Liver (tissue), 9 donors: ENCODE measurements around the gene HCRT. TPM values are rescaled to one million over a fixed set of nuclear protein-coding genes. Genes with fewer than 3 reads are reported as not detected.
A peak's percentile ranks its signal among the peaks of the same experiment; 100 is the strongest.

Experiments
- DNase-seq: peaks from one replicate; pipeline ENCODE4 v3.0.0-alpha.2; 2017; ENCODE audit warnings: low spot score
- H3K27ac ChIP-seq, 2 donors: one replicate each; pipeline ENCODE4 v1.7.0; 2013; ENCODE audit warnings: inconsistent platforms in 2 of 2, low read length in 2 of 2, control low read depth in 1 of 2, low read depth in 1 of 2, mild to moderate bottlenecking in 1 of 2
- H3K27me3 ChIP-seq, 4 donors: one replicate each; pipeline versions ENCODE4 v1.6.1 to v1.7.0; 2013; ENCODE audit warnings: low read length in 3 of 4, inconsistent platforms in 1 of 4, mild to moderate bottlenecking in 1 of 4, moderate library complexity in 1 of 4; ENCODE audit not compliant: control insufficient read depth in 4 of 4, insufficient read depth in 4 of 4
- H3K36me3 ChIP-seq, 4 donors: one replicate each; pipeline versions ENCODE4 v1.6.1 to v1.7.0; 2013; ENCODE audit warnings: low read length in 3 of 4, mild to moderate bottlenecking in 3 of 4, low read depth in 1 of 4, moderate library complexity in 1 of 4; ENCODE audit not compliant: control insufficient read depth in 4 of 4, insufficient read depth in 3 of 4
- H3K4me1 ChIP-seq, 4 donors: one replicate each; pipeline versions ENCODE4 v1.6.1 to v1.7.0; 2013; ENCODE audit warnings: low read length in 3 of 4, mild to moderate bottlenecking in 3 of 4, moderate library complexity in 1 of 4; ENCODE audit not compliant: control insufficient read depth in 4 of 4, insufficient read depth in 4 of 4
- H3K4me3 ChIP-seq, 3 donors: one replicate each; pipeline versions ENCODE4 v1.6.1 to v1.7.0; 2013; ENCODE audit warnings: low read length in 3 of 3, control low read depth in 1 of 3, low read depth in 1 of 3, mild to moderate bottlenecking in 1 of 3
- H3K9ac ChIP-seq, 2 donors: one replicate each; pipeline ENCODE4 v1.7.0; 2013; ENCODE audit warnings: low read length in 2 of 2, mild to moderate bottlenecking in 2 of 2, moderate library complexity in 2 of 2, control low read depth in 1 of 2, low read depth in 1 of 2
- H3K9me3 ChIP-seq, 4 donors: one replicate each; pipeline versions ENCODE4 v1.6.1 to v1.7.0; 2013; ENCODE audit warnings: low read length in 3 of 4; ENCODE audit not compliant: control insufficient read depth in 4 of 4
- EGR1 ChIP-seq, 2 donors: IDR thresholded peaks; 2 replicates each; pipeline ENCODE4 v1.6.1; 2016 to 2018; ENCODE audit warnings: antibody characterized with exemption in 2 of 2, low read depth in 2 of 2
- FOXA1 ChIP-seq: IDR thresholded peaks from 2 replicates; pipeline ENCODE4 v1.6.1; 2016; ENCODE audit warnings: antibody characterized with exemption
- FOXA2 ChIP-seq: IDR thresholded peaks from 2 replicates; pipeline ENCODE4 v1.6.1; 2016; ENCODE audit warnings: antibody characterized with exemption
- GABPA ChIP-seq, 2 donors: IDR thresholded peaks in 1 of 2; conservative IDR thresholded peaks in 1 of 2; 2 replicates each; pipeline ENCODE4 v1.6.1; 2016; ENCODE audit warnings: antibody characterized with exemption in 2 of 2, mild to moderate bottlenecking in 1 of 2, moderate library complexity in 1 of 2
- HNF4A ChIP-seq, 2 donors: conservative IDR thresholded peaks; 2 replicates each; pipeline ENCODE4 v1.6.1; 2016; ENCODE audit warnings: antibody characterized with exemption in 2 of 2, mild to moderate bottlenecking in 2 of 2
- HNF4G ChIP-seq: IDR thresholded peaks from 2 replicates; pipeline ENCODE4 v1.6.1; 2016; ENCODE audit warnings: antibody characterized with exemption
- JUND ChIP-seq, 2 donors: IDR thresholded peaks; 2 replicates each; pipeline ENCODE4 v1.6.1; 2016; ENCODE audit warnings: antibody characterized with exemption in 2 of 2
- RAD21 ChIP-seq, 2 donors: IDR thresholded peaks; 2 replicates each; pipeline ENCODE4 v1.6.1; 2016; ENCODE audit warnings: antibody characterized with exemption in 2 of 2, mild to moderate bottlenecking in 2 of 2
- RXRA ChIP-seq, 2 donors: IDR thresholded peaks; 2 replicates each; pipeline ENCODE4 v1.6.1; 2017 to 2018; ENCODE audit warnings: antibody characterized with exemption in 2 of 2, mild to moderate bottlenecking in 1 of 2
- SP1 ChIP-seq: IDR thresholded peaks from 2 replicates; pipeline ENCODE4 v1.6.1; 2018; ENCODE audit warnings: antibody characterized with exemption, mild to moderate bottlenecking
- TAF1 ChIP-seq: conservative IDR thresholded peaks from 2 replicates; pipeline ENCODE4 v1.6.1; 2016; ENCODE audit warnings: antibody characterized with exemption, mild to moderate bottlenecking
- YY1 ChIP-seq: IDR thresholded peaks from 2 replicates; pipeline ENCODE4 v1.6.1; 2016; ENCODE audit warnings: antibody characterized with exemption, mild to moderate bottlenecking
- WGBS: extraction: QIAGEN DNeasy Blood & Tissue Kit; methylation state at CpG from one replicate; pipeline ENCODE4 v1.1.7; 2013; 5-methylcytosine and 5-hydroxymethylcytosine counted together
- polyA plus RNA-seq, 2 donors: library from polyadenylated mRNA; stranded (reverse) in 1 of 2; unstranded in 1 of 2; fragments of 200-250 nt in 1 of 2; fragments of >200 nt in 1 of 2; fragmentation: Nextera tagmentation in 1 of 2; extraction: Ambion mirVana in 1 of 2; gene quantifications; one replicate each; pipeline versions ENCODE4 v1.2.1 to v1.2.3, GENCODE V29; 2013 to 2015
- total RNA-seq, 2 donors: library from RNA; depleted of rRNA; stranded (reverse); fragments of >200 nt; gene quantifications; one replicate each; pipeline ENCODE4 v1.2.3, GENCODE V29; 2014
- TF ChIP-seq, protein P1 (sequence below): IDR thresholded peaks from 2 replicates; pipeline ENCODE4 v1.6.1; 2016; ENCODE audit warnings: antibody characterized with exemption
- TF ChIP-seq, protein P2 (sequence below): IDR thresholded peaks from 2 replicates; pipeline ENCODE4 v1.6.1; 2016; ENCODE audit warnings: antibody characterized with exemption, mild to moderate bottlenecking
- TF ChIP-seq, protein P3 (sequence below): IDR thresholded peaks from 2 replicates; pipeline ENCODE4 v1.6.1; 2016; ENCODE audit warnings: antibody characterized with exemption
- TF ChIP-seq, protein P4 (sequence below): IDR thresholded peaks from 2 replicates; pipeline ENCODE4 v1.6.1; 2016; ENCODE audit warnings: antibody characterized with exemption
- donor health status: healthy.
- donor health status: healthy.
- donor health status: healthy.
- donor health status: healthy.
- donor health status: healthy.

The HCRT gene
- total and polyA plus RNA-seq, 4 donors: not detected

DNA sequence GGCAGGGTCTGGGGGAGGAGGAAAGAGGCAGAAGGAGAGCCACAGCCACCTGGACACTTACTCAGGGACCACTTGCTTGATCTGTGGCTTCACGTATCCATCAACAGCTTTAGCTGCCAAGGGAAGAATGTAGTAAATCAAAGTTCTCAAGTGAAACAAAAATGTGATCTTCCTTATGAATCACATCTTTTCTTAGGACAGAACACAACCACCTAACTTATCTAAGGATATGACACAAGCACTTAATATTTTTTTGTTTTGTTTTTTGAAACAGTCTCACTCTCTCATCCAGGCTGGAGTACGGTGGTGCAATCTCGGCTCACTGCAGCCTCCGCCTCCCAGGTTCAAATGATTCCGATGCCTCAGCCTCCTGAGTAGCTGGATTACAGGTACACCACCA lies 17.4 kb upstream of the HCRT start:
- no peak overlapping the region for H3K9ac ChIP-seq
- DNase-seq: no peak
- no peak overlapping the region for H3K27ac ChIP-seq
- peaks cover 9 to 16% (median 13%) of the 10 kb centered on the region in 4 donors for H3K4me1 ChIP-seq
- no peak overlapping the region for H3K4me3 ChIP-seq
- WGBS: 98% methylated on average over 5 of the region's 5 CpGs
- no peaks in the 10 kb centered on the region for H3K9me3 ChIP-seq
- peaks cover 4 to 31% (median 11%) of the 10 kb centered on the region in 4 donors for H3K36me3 ChIP-seq
- TF ChIP-seq HNF4G (no peak), SP1 (no peak), RXRA (IDR thresholded peaks at IDR 0.05) (no peak), FOXA2 (no peak), JUND (IDR thresholded peaks at IDR 0.05) (no peak), EGR1 (IDR thresholded peaks at IDR 0.05; ENCODE audit: low read depth in 2 of 2) (no peak)
- TF ChIP-seq, protein P1, sequence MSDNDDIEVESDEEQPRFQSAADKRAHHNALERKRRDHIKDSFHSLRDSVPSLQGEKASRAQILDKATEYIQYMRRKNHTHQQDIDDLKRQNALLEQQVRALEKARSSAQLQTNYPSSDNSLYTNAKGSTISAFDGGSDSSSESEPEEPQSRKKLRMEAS: no peak
- no peaks in the 10 kb centered on the region for H3K27me3 ChIP-seq

DNA sequence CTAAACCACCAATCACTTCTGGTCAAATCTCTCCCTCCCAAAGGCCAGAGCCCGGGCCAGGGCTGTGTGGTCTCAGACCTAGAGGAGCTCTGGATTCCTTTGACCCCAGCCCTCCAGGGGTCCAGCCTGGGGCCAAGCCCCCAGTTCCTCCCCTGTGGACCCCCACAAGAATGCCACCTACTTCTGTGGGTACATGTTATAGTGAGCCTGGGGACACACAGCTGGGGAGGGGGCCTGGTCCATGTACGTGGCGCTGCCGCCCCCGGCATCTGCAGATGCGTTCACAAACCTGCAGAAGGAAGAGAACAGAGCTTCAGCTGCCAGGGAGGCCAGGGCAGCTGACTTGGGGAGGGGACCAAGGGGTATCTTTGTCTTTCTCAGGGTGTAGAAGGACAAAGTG lies 16.9 kb upstream of the HCRT start:
- TF ChIP-seq FOXA1 (no peak), TAF1 (no peak), HNF4A (conservative IDR thresholded peaks at IDR 0.05) (no peak), EGR1 (IDR thresholded peaks at IDR 0.05; ENCODE audit: low read depth in 2 of 2) (no peak)
- peaks cover 9 to 16% (median 13%) of the 10 kb centered on the region in 4 donors for H3K4me1 ChIP-seq

DNA sequence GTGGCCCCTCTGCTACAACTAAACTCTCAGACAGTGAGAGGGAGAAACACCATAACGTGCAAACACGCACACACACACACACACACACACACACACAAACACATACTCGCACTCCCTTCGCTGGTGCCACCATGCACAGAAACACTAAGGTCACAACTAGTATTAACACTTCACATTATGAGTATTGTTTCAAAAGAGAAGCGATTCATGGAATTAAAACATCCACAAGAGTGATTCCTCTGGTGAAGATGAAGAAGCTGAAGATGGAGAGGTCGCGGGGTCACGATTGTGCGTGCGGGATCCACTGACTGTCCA lies 16.2 kb upstream of the HCRT start:
- Histone ChIP-seq H3K4me1 (peaks cover 9 to 16% (median 13%) of the 10 kb centered on the region in 4 donors), H3K4me3 (no peak overlapping the region), H3K27me3 (no peaks in the 10 kb centered on the region), H3K9ac (no peak overlapping the region), H3K9me3 (no peaks in the 10 kb centered on the region), H3K36me3 (peaks cover 1 to 23% (median 11%) of the 10 kb centered on the region in 4 donors), H3K27ac (peak overlapping the region in 1 of 2 donors; percentile 41)
- WGBS: 76% methylated on average over 10 of the region's 10 CpGs
- DNase-seq: no peak
- TF ChIP-seq HNF4G: no peak
- TF ChIP-seq RXRA (IDR thresholded peaks at IDR 0.05): no peak
- TF ChIP-seq, protein P1: peak; percentile 4

More for the DNA sequence above, 16.9 kb upstream of the HCRT start:
- no peaks in the 10 kb centered on the region for H3K9me3 ChIP-seq
- no peak overlapping the region for H3K4me3 ChIP-seq
- no peak overlapping the region for H3K9ac ChIP-seq
- no peaks in the 10 kb centered on the region for H3K27me3 ChIP-seq
- no peak for DNase-seq
- H3K36me3 ChIP-seq: peaks cover 1 to 26% (median 11%) of the 10 kb centered on the region in 4 donors
- no peak overlapping the region for H3K27ac ChIP-seq
- 97% methylated on average over 6 of the region's 6 CpGs for WGBS

DNA sequence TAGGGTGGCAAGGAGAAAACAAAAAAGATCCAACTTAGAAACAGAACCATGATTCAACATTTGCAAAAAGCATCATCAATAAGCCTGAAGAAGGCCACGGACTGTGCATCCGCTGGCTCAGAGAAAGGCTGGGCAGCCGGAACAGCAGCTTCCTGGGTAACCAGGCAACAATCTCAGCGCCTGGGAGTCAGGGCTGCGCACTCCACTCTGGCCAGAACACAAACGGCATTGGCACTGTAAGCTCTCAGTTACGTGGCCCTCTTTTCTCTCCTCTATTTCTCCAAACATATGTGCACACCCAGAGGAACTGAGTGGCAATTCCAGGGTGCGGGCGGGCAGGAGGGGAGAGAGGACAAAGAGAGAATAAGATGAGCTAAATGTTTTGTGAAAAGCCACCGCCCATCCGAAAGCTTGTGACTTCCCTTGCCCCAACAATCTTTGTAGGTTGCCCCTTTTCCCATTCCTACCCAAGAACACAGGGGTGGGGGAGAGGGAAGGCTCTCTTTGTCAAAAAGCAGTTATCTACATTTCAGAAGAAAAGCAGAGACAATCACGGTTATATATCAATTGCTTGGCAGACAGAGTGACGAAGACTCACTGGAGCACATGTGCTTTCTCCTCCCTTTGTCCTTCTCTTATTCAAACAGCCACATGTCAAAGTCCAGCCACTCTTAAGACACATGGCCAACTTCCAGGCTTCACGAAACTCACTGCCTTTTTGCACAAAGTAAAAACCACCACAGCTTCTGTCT lies 15.6 kb upstream of the HCRT start:
- WGBS: 47% methylated on average over 14 of the region's 14 CpGs
- Histone ChIP-seq H3K36me3 (peaks cover 1 to 19% (median 9%) of the 10 kb centered on the region in 4 donors), H3K27ac (peak overlapping the region in 1 of 2 donors; percentile 41)
- peak; percentile 12 for TF ChIP-seq FOXA2
- TF ChIP-seq EGR1 (IDR thresholded peaks at IDR 0.05; ENCODE audit: low read depth in 2 of 2): no peak
- no peak for TF ChIP-seq SP1
- no peak for TF ChIP-seq GABPA (IDR thresholded peaks at IDR 0.05 in 1 of 2, conservative IDR thresholded peaks at IDR 0.05 in 1 of 2)
- no peak for TF ChIP-seq TAF1
- TF ChIP-seq RXRA (IDR thresholded peaks at IDR 0.05): no peak
- TF ChIP-seq FOXA1: no peak
- TF ChIP-seq, protein P2, sequence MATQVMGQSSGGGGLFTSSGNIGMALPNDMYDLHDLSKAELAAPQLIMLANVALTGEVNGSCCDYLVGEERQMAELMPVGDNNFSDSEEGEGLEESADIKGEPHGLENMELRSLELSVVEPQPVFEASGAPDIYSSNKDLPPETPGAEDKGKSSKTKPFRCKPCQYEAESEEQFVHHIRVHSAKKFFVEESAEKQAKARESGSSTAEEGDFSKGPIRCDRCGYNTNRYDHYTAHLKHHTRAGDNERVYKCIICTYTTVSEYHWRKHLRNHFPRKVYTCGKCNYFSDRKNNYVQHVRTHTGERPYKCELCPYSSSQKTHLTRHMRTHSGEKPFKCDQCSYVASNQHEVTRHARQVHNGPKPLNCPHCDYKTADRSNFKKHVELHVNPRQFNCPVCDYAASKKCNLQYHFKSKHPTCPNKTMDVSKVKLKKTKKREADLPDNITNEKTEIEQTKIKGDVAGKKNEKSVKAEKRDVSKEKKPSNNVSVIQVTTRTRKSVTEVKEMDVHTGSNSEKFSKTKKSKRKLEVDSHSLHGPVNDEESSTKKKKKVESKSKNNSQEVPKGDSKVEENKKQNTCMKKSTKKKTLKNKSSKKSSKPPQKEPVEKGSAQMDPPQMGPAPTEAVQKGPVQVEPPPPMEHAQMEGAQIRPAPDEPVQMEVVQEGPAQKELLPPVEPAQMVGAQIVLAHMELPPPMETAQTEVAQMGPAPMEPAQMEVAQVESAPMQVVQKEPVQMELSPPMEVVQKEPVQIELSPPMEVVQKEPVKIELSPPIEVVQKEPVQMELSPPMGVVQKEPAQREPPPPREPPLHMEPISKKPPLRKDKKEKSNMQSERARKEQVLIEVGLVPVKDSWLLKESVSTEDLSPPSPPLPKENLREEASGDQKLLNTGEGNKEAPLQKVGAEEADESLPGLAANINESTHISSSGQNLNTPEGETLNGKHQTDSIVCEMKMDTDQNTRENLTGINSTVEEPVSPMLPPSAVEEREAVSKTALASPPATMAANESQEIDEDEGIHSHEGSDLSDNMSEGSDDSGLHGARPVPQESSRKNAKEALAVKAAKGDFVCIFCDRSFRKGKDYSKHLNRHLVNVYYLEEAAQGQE: no peak
- TF ChIP-seq, protein P3, sequence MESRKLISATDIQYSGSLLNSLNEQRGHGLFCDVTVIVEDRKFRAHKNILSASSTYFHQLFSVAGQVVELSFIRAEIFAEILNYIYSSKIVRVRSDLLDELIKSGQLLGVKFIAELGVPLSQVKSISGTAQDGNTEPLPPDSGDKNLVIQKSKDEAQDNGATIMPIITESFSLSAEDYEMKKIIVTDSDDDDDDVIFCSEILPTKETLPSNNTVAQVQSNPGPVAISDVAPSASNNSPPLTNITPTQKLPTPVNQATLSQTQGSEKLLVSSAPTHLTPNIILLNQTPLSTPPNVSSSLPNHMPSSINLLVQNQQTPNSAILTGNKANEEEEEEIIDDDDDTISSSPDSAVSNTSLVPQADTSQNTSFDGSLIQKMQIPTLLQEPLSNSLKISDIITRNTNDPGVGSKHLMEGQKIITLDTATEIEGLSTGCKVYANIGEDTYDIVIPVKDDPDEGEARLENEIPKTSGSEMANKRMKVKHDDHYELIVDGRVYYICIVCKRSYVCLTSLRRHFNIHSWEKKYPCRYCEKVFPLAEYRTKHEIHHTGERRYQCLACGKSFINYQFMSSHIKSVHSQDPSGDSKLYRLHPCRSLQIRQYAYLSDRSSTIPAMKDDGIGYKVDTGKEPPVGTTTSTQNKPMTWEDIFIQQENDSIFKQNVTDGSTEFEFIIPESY: no peak
- TF ChIP-seq RAD21 (IDR thresholded peaks at IDR 0.05): peak in 1 of 2 donors; percentile 27
- no peak for TF ChIP-seq YY1
- TF ChIP-seq, protein P4, sequence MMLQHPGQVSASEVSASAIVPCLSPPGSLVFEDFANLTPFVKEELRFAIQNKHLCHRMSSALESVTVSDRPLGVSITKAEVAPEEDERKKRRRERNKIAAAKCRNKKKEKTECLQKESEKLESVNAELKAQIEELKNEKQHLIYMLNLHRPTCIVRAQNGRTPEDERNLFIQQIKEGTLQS: no peak
- TF ChIP-seq, protein P1: peak; percentile 71

More for the DNA sequence above, 15.6 kb upstream of the HCRT start:
- peaks cover 9 to 16% (median 13%) of the 10 kb centered on the region in 4 donors for H3K4me1 ChIP-seq
- H3K9ac ChIP-seq: no peak overlapping the region
- H3K9me3 ChIP-seq: no peaks in the 10 kb centered on the region
- no peak for DNase-seq
- no peak overlapping the region for H3K4me3 ChIP-seq
- no peaks in the 10 kb centered on the region for H3K27me3 ChIP-seq
